Mesothelial cell of epicardium (in vitro differentiated cells): ENCODE data around the gene DACH1. TPM values are rescaled to one million over a fixed set of nuclear protein-coding genes. Genes with fewer than 3 reads are reported as not detected.

Source experiments
- DNase-seq, 2 experiments: peaks; one replicate each; pipeline ENCODE4 v3.0.0; 2021; ENCODE audit warnings: low spot score in 2 of 2; ENCODE audit not compliant: unreplicated experiment in 2 of 2
- H3K27ac Mint-ChIP-seq: 2 replicates; pipeline ENCODE4 v1.8.0; 2021; ENCODE audit warnings: mixed read lengths
- H3K27me3 Mint-ChIP-seq: 2 replicates; pipeline ENCODE4 v1.8.0; 2021; ENCODE audit warnings: low read depth, mixed read lengths
- H3K36me3 Mint-ChIP-seq: 2 replicates; pipeline ENCODE4 v1.8.0; 2021; ENCODE audit warnings: mixed read lengths
- H3K4me1 Mint-ChIP-seq: 2 replicates; pipeline ENCODE4 v1.8.0; 2021; ENCODE audit warnings: mixed read lengths
- H3K4me3 Mint-ChIP-seq: 2 replicates; pipeline ENCODE4 v1.8.0; 2021; ENCODE audit warnings: mild to moderate bottlenecking, moderate library complexity, mixed read lengths
- H3K9me3 Mint-ChIP-seq: 2 replicates; pipeline ENCODE4 v1.8.0; 2021; ENCODE audit warnings: mixed read lengths
- CTCF ChIP-seq: fragments of 200-600 bp; sonication (generic); IDR thresholded peaks from one replicate; pipeline ENCODE4 v1.5.0; 2021; ENCODE audit warnings: antibody characterized with exemption; ENCODE audit not compliant: unreplicated experiment
- total RNA-seq: library from RNA; stranded (reverse); gene quantifications from 3 replicates; pipeline ENCODE4 v1.2.1, GENCODE V29; 2021

The DACH1 gene
- total RNA-seq, 1 donor from 2014 or later: 69.0 TPM

- Mint-ChIP-seq H3K36me3 (peaks cover 17% of the 10 kb centered on the region), H3K4me1 (no peaks in the 10 kb centered on the region), H3K27ac (no peak overlapping the region), H3K27me3 (no peaks in the 10 kb centered on the region), H3K9me3 (peaks cover 48% of the 10 kb centered on the region), H3K4me3 (no peak overlapping the region)
- TF ChIP-seq CTCF: no peak
- no peak for DNase-seq
Measured at GRCh38 chr13:71412231-71412630, 454.8 kb downstream of the DACH1 start.

GRCh38 chr13:71408416-71408815 lies 458.6 kb downstream of the DACH1 start:
- H3K9me3 Mint-ChIP-seq: peaks cover 25% of the 10 kb centered on the region
- no peak for TF ChIP-seq CTCF
- no peaks in the 10 kb centered on the region for H3K4me1 Mint-ChIP-seq
- no peaks in the 10 kb centered on the region for H3K27me3 Mint-ChIP-seq
- H3K36me3 Mint-ChIP-seq: no peaks in the 10 kb centered on the region
- H3K27ac Mint-ChIP-seq: no peak overlapping the region
- H3K4me3 Mint-ChIP-seq: no peak overlapping the region
- DNase-seq: no peak

GRCh38 chr13:71399631-71400215 lies 467.3 kb downstream of the DACH1 start:
- Mint-ChIP-seq H3K27ac (no peak overlapping the region), H3K9me3 (peaks cover 6% of the 10 kb centered on the region), H3K4me1 (peaks cover 7% of the 10 kb centered on the region), H3K36me3 (no peaks in the 10 kb centered on the region), H3K27me3 (no peaks in the 10 kb centered on the region), H3K4me3 (no peak overlapping the region)
- DNase-seq: no peak
- TF ChIP-seq CTCF: no peak

GRCh38 chr13:71396149-71396548 lies 470.9 kb downstream of the DACH1 start:
- H3K9me3 Mint-ChIP-seq: peaks cover 12% of the 10 kb centered on the region
- no peak overlapping the region for H3K4me3 Mint-ChIP-seq
- no peak overlapping the region for H3K27ac Mint-ChIP-seq
- no peaks in the 10 kb centered on the region for H3K27me3 Mint-ChIP-seq
- no peak for TF ChIP-seq CTCF
- H3K36me3 Mint-ChIP-seq: peaks cover 4% of the 10 kb centered on the region
- DNase-seq: no peak
- H3K4me1 Mint-ChIP-seq: peaks cover 7% of the 10 kb centered on the region

GRCh38 chr13:71395053-71395452 lies 472.0 kb downstream of the DACH1 start:
- Mint-ChIP-seq H3K4me3 (no peak overlapping the region), H3K9me3 (peaks cover 20% of the 10 kb centered on the region)

More at GRCh38 chr13:71395053-71395452, 472.0 kb downstream of the DACH1 start:
- Mint-ChIP-seq H3K27ac (peak overlapping the region; percentile 48), H3K4me1 (peaks cover 7% of the 10 kb centered on the region), H3K36me3 (peaks cover 7% of the 10 kb centered on the region), H3K27me3 (no peaks in the 10 kb centered on the region)
- no peak for DNase-seq
- no peak for TF ChIP-seq CTCF
